Endothelial cell of coronary artery (primary cell): ENCODE measurements around the gene GSPT1. TPM values are rescaled to one million over a fixed set of nuclear protein-coding genes. Genes with fewer than 3 reads are reported as not detected.

Experiments used
- total RNA-seq: library from RNA; depleted of rRNA; stranded (reverse); fragments of >200 nt; gene quantifications from 2 replicates; pipeline ENCODE4 v1.2.3, GENCODE V29; 2014

GSPT1 gene
- 58.0 and 79.6 TPM in 2 replicates for total RNA-seq

DNA sequence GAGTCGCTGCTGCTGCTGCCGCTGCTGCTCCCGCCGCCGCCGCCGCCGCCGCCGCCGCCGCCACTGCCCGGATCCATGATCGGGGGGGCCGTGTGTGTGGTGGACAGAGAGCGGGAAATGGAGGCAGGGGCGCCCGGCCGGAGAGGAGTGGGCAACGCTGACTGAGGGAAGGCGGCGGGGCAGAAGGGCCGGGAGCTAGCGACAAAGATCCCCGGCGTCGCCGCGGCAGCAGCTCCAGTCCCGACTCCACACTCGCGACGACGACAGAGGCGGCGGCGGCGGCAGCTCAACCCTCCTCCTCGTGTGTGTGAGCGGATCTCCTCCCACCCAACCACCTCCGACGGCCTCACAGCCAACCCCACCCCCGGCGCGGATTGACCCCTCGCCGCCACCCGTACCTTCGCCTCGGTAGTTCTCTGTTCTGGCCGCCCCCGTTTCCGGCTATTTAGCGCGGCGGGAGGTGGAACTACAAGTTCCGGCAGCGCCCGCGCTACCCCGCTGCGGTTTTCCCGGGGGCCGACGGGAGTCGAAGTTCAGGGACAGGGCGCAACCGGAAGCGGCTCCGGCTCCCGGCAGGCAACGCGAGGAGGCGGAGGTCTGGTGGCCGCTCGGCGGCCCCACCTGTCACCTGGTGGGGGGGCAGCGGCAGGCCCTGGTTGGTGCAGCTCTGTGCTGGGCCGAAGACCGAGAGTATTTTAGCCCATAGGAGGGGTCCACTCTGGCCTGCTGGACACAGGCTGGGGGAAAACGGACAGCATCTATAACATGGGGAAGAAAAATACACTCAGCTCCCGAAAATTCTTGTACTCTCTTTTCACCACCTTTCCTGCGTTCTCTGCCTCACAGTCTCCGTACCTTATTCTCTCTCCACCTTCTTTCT, at the start of gene GSPT1:
GSPT1 (minus strand) TSS at position 313 of the 880 bp plus-strand sequence; CDS start at position 77, 236 bp downstream.

DNA sequence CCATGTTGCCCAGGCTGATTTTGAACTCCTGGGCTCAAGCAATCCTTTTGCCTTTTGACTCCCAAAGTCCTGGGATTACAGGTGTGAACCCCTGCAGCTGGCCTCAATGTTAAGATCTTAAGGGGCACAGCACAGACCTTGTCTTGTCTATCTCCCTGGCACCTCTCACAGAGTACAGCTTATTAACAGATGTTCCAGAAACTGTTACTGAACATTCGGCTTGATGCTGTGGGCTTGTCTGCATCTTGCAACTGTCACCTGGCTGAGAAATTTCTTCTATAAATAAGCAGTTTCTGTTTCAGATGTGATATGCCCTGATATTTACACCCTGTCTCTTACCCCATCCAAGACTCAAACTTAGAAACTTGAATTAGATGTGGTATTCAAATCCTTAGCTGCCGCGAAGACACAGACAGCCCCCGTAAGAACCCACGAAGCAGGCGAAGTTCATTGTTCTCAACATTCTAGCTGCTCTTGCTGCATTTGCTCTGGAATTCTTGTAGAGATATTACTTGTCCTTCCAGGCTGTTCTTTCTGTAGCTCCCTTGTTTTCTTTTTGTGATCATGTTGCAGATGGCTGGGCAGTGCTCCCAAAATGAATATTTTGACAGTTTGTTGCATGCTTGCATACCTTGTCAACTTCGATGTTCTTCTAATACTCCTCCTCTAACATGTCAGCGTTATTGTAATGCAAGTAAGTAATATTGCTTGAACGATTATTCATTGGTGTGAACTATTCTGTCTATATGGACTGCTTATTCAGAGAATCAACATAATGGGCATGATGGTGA, 49.2 kb upstream of the GSPT1 start, which contains the start of gene TNFRSF17:
TNFRSF17 (plus strand) TSS at position 450 of the 791 bp plus-strand sequence; CDS start at position 565, 115 bp downstream.

DNA sequence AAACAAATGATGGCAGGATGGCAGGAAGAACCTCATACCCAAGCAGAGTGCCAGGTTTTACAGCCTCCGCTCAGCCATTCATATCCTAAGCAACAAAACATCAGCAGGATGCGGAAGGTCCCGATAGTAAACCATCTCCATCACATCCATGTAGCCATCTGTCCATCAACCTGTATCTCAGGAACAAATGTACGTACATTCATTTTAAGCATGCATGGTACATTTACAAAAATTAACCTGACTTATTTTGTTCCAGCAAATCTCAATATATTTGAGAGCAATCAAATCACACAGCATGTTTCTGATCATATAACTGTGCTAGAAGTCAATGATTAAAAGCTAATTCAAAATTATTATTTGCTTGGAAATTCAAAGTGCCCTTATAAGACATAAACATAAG, 26.2 kb upstream of the GSPT1 start, which contains the start of gene NPIPB2:
NPIPB2 (minus strand) TSS at position 101 of the 400 bp plus-strand sequence; CDS start at position 101, 0 bp downstream.

DNA sequence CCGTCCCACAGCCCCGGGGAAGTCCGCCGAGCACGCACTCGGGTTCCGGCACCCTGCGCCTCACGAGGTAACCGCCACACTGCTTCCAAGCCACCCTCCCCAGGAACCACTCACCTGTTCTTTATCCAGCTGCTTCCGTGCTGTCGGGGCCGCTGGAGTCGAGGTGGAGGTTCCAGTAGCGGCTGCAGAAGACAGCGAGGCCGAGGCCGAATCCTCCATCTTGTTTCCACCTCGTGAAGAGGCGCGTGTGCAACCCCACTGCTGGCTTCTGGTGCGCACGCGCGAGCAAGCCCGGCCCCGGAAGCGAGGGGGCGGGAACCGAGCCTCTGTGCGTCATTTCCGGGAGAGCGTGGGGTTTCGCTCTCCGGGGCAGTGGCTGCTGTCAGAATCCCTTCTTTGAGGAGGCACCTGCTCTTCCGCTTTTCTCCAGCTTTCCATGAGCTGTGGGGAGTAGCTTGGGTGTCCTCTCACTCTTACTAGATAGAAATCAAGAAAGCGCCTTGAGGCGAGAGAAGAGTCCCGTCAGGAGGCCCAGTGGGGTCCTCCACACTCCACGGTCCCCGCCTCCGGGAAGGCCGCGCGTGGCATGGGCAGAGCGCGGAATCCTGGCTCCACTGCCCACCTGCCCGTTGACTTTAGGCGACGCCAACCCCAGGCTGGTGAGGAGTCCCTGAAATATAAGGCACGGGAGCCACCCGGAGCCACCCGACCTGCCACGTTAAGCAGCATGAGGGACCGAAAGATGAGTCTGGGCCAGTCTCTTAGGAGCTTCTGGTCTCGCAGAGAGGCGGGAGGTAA, 64.3 kb downstream of the GSPT1 start, which contains the start of gene RSL1D1:
RSL1D1 (minus strand) TSS at position 249 of the 798 bp plus-strand sequence; CDS start at position 219, 30 bp downstream.

Other genes starting within 250 kb of the GSPT1 start
- gene SNN, start 247.5 kb downstream of the GSPT1 start, total RNA-seq, result 20.7 and 26.4 TPM in 2 replicates
- 24.6 and 25.1 TPM in 2 replicates for gene TXNDC11, start 173.1 kb downstream of the GSPT1 start, total RNA-seq
- 29.4 and 53.4 TPM in 2 replicates for gene ZC3H7A, start 118.7 kb downstream of the GSPT1 start, total RNA-seq
- 57.4 and 65.3 TPM in 2 replicates for gene RSL1D1, start 64.4 kb downstream of the GSPT1 start, total RNA-seq
- gene NPIPB2, start 26.1 kb upstream of the GSPT1 start, total RNA-seq, result 1.3 and 4.0 TPM in 2 replicates
- gene TNFRSF17, start 49.3 kb upstream of the GSPT1 start, total RNA-seq, result not detected in 2 replicates
- gene SNX29, start 60.8 kb upstream of the GSPT1 start, total RNA-seq, result 8.3 and 9.7 TPM in 2 replicates